ENCODE results near the gene TENM4. TPM values are rescaled to one million over a fixed set of nuclear protein-coding genes. Genes with fewer than 3 reads are reported as not detected.

TENM4 gene
- total RNA-seq, 1 donor from 2014 or later, result 11.9 TPM

DNA sequence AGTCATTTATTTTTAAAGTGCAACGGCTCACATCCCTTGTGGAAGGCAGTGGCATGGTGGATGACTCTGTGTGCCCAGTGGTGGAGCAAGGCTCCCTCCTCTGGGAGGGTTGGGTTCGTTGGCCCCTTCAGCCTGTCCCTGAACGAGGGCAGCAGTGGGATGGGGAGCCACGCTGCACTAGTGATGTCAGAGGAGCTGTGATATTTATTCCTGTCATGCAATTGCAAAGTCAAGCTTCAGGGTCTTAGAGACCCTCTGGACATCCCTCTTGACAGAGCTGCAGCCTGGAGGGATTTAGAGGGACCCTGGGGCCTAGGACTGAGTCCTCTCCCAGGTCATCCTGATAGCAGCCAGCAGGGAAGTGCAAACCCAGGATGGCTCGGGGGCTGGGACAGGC lies 788.0 kb downstream of the TENM4 start:
- Histone ChIP-seq H3K4me1 (no peaks in the 10 kb centered on the region), H3K36me3 (no peaks in the 10 kb centered on the region), H3K4me3 (no peak overlapping the region), H3K27me3 (no peaks in the 10 kb centered on the region), H3K27ac (no peak overlapping the region), H3K9me3 (no peaks in the 10 kb centered on the region)
- TF ChIP-seq, protein P1, sequence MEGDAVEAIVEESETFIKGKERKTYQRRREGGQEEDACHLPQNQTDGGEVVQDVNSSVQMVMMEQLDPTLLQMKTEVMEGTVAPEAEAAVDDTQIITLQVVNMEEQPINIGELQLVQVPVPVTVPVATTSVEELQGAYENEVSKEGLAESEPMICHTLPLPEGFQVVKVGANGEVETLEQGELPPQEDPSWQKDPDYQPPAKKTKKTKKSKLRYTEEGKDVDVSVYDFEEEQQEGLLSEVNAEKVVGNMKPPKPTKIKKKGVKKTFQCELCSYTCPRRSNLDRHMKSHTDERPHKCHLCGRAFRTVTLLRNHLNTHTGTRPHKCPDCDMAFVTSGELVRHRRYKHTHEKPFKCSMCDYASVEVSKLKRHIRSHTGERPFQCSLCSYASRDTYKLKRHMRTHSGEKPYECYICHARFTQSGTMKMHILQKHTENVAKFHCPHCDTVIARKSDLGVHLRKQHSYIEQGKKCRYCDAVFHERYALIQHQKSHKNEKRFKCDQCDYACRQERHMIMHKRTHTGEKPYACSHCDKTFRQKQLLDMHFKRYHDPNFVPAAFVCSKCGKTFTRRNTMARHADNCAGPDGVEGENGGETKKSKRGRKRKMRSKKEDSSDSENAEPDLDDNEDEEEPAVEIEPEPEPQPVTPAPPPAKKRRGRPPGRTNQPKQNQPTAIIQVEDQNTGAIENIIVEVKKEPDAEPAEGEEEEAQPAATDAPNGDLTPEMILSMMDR (IDR thresholded peaks at IDR 0.05), result no peak
- DNase-seq (ENCODE audit: low spot score in 2 of 2), result no peak
- intact Hi-C loops (cut with DNase I), result no loop called here

DNA sequence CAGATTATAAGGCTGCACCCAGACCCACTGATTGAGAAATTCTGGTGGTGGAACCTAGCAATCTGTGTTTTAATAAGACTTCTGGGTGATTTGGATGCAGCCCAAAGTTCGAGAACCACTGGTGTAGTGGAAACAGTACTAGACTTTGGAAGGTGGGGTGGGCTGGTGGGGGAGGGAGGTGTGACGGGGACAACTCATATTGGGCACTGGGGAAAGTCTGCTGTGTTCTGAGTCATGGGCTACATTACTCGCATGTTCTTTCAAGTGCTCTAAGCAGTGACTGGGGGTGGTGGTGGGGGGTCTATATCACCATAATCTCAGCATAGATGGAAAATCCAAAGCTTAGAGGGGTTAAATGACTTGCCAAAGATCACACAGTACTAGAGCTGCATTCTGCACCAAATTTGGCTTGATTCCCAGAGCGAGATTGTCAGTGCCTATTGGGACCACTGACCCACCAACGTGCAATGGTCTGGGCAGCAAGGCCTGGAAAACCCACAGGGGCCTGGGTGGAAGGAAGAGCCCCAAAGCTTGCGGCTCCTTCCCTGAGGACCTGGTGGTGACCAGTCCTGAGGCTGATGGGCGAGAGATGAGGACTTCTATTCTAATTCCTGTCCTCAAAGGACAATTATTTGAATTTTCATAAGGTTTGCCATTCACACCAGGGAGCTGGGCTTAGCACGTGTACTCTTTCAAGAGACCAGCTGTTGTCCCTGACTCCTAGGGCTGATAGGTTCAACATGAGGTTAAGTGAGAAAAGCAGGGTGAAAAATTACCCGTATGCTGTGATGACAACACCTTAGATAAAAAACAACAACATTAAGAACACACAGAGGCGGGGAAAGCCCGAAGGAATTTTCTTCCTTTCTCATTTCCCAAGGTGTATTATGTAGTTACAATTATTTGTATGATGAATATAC lies 788.6 kb downstream of the TENM4 start:
- TF ChIP-seq, protein P1 (IDR thresholded peaks at IDR 0.05), result no peak
- Histone ChIP-seq H3K9me3 (no peaks in the 10 kb centered on the region), H3K27ac (no peak overlapping the region), H3K4me3 (no peak overlapping the region), H3K27me3 (no peaks in the 10 kb centered on the region), H3K4me1 (no peaks in the 10 kb centered on the region), H3K36me3 (no peaks in the 10 kb centered on the region)
- intact Hi-C loops (cut with DNase I), result no loop called here
- DNase-seq (ENCODE audit: low spot score in 2 of 2), result no peak

DNA sequence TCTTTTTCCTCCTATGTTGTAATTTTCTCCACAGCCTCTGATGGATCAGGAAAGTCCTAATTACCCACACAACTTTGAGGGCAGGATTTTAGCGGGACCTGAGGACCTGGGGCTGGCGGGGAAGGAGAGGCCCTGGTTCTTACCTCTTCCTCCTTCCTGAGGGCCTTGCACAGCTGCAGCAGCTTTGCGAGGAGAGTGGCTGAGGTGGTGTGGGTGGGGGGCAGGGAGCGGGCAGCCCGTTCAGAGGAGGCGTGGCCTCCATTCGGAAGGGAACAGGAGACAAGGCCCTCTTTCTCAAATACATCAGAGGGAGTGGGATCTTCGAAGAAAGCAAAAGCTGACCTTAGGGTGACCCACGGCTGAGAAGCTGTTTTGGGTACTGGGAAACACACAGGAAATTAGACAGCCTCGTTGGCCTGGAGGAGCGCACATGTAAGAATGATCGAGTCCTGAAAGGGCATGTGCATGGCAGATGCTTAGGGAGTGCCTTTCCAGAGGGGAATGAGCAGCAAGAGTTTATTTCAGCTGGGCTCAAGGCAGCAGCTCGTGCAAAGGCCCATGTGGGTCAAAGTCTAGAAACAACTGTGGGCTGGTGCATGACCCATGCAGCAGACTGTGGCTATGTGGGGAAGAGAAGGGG lies 789.6 kb downstream of the TENM4 start:
- TF ChIP-seq, protein P1 (IDR thresholded peaks at IDR 0.05), result no peak
- Histone ChIP-seq H3K36me3 (no peaks in the 10 kb centered on the region), H3K4me3 (no peak overlapping the region), H3K27me3 (no peaks in the 10 kb centered on the region), H3K4me1 (no peaks in the 10 kb centered on the region), H3K27ac (no peak overlapping the region), H3K9me3 (no peaks in the 10 kb centered on the region)
- DNase-seq (ENCODE audit: low spot score in 2 of 2), result peak in 1 of 2 donors; percentile 31
- intact Hi-C loops (cut with DNase I), result no loop called here

DNA sequence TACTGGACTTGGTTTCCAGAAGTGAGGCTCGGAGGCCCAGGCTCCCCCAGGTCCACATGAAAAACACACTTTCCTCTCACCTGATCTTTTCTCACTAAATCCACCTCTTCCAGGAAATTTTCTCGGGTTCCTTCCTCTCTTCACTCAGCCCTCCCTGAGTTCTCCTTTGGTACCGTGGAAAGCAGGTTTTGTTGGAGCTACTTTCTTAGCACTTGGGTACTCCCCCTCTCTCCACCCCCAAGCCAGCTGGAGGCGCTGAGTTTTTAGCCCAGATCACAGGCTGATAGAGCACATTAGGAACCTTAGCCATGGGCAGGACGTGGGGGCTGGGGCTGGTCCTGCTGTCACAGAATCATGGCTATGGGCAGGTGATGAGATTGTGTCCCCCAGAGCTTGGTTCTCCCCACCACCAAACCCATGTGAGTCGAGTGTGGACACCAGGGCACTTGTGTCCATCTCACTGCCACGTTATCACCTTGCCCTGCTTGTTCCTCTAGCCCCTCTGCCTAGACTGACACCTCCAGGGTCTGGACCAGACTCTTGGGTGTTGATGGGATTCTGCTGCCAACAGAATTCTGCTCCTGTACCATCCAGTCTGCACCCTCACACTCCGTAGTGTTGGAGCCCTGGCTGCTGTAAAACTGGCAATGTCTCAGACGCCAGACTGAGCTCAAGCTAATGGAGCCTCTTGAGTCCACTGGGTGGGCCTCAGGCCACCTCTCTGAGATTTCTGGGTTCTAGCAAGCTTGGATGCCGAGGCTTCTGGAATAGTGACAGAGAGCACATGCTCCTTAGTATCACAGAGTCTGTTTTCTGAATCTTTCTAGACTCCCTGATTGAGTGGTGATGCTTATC lies 791.2 kb downstream of the TENM4 start:
- Histone ChIP-seq H3K36me3 (no peaks in the 10 kb centered on the region), H3K4me1 (no peaks in the 10 kb centered on the region), H3K9me3 (no peaks in the 10 kb centered on the region), H3K27ac (no peak overlapping the region), H3K27me3 (no peaks in the 10 kb centered on the region), H3K4me3 (no peak overlapping the region)
- intact Hi-C loops (cut with DNase I), result loop anchor here (5.0 kb wide), 2 partner anchors 48 to 428 kb away; no protein-coding TSS in a partner anchor
- DNase-seq (ENCODE audit: low spot score in 2 of 2), result no peak
- TF ChIP-seq, protein P1 (IDR thresholded peaks at IDR 0.05), result no peak
